ENCODE data around the gene GNPTG. TPM values are rescaled to one million over a fixed set of nuclear protein-coding genes. Genes with fewer than 3 reads are reported as not detected.

GNPTG gene
- total RNA-seq, 1 donor from 2014 or later, result 40.2 TPM

GRCh38 chr16:1375298-1375640, 23.5 kb downstream of the GNPTG start:
- DNase-seq, result no peak
- H3K27me3 Mint-ChIP-seq, result no peaks in the 10 kb centered on the region
- H3K36me3 Mint-ChIP-seq (ENCODE audit: low read depth), result peaks cover 26% of the 10 kb centered on the region
- ChIA-PET CTCF (no interaction called here), POLR2A (no interaction called here)
- no peak for TF ChIP-seq CTCF (IDR thresholded peaks at IDR 0.05)
- H3K4me1 Mint-ChIP-seq, result peaks cover 13% of the 10 kb centered on the region
- H3K27ac Mint-ChIP-seq, result no peak overlapping the region
- H3K4me3 Mint-ChIP-seq, result no peak overlapping the region
- H3K9me3 Mint-ChIP-seq, result no peaks in the 10 kb centered on the region
- intact Hi-C loops (cut with micrococcal nuclease), result no loop called here
- no peak for ATAC-seq (ENCODE audit: low read depth)

- H3K27ac Mint-ChIP-seq, result no peak overlapping the region
- no peaks in the 10 kb centered on the region for H3K27me3 Mint-ChIP-seq
- peaks cover 28% of the 10 kb centered on the region for H3K36me3 Mint-ChIP-seq (ENCODE audit: low read depth)
- DNase-seq (no peak), ATAC-seq (ENCODE audit: low read depth) (no peak)
- H3K9me3 Mint-ChIP-seq, result no peaks in the 10 kb centered on the region
- POLR2A ChIA-PET, result no interaction called here
- no peak overlapping the region for H3K4me3 Mint-ChIP-seq
- CTCF ChIA-PET, result no interaction called here
- intact Hi-C loops (cut with micrococcal nuclease), result no loop called here
- TF ChIP-seq CTCF (IDR thresholded peaks at IDR 0.05), result no peak
- peaks cover 14% of the 10 kb centered on the region for H3K4me1 Mint-ChIP-seq
These were observed 24.1 kb downstream of the GNPTG start for GRCh38 chr16:1375741-1376410.

- ChIA-PET CTCF (no interaction called here), POLR2A (no interaction called here)
- no peak overlapping the region for H3K4me3 Mint-ChIP-seq
- intact Hi-C loops (cut with micrococcal nuclease), result no loop called here
- DNase-seq, result no peak
- H3K27ac Mint-ChIP-seq, result no peak overlapping the region
- no peaks in the 10 kb centered on the region for H3K9me3 Mint-ChIP-seq
- no peak for TF ChIP-seq CTCF (IDR thresholded peaks at IDR 0.05)
- peaks cover 14% of the 10 kb centered on the region for H3K4me1 Mint-ChIP-seq
- H3K27me3 Mint-ChIP-seq, result no peaks in the 10 kb centered on the region
- H3K36me3 Mint-ChIP-seq (ENCODE audit: low read depth), result peaks cover 34% of the 10 kb centered on the region
- ATAC-seq (ENCODE audit: low read depth), result no peak
These were observed 25.8 kb downstream of the GNPTG start for GRCh38 chr16:1377406-1378010.

- POLR2A ChIA-PET, result interaction anchor here (0.6 to 3.6 kb wide), 8 partner anchors 29 to 327 kb away, joined by 3 to 19 read pairs (median 4); partner anchors contain the start of genes CCDC154, TELO2 and UQCC4
- TF ChIP-seq CTCF (IDR thresholded peaks at IDR 0.05), result no peak
These were observed 26.5 kb downstream of the GNPTG start for GRCh38 chr16:1378087-1378803.

More at GRCh38 chr16:1378087-1378803, 26.5 kb downstream of the GNPTG start:
- H3K9me3 Mint-ChIP-seq, result no peaks in the 10 kb centered on the region
- no peak for DNase-seq
- peaks cover 14% of the 10 kb centered on the region for H3K4me1 Mint-ChIP-seq
- peak overlapping the region; percentile 78 for H3K27ac Mint-ChIP-seq
- CTCF ChIA-PET, result interaction anchor here (0.8 to 2.7 kb wide), 4 partner anchors 9 to 161 kb away, joined by 3 to 12 read pairs (median 3); partner anchors contain the start of gene UQCC4
- intact Hi-C loops (cut with micrococcal nuclease), result no loop called here
- H3K36me3 Mint-ChIP-seq (ENCODE audit: low read depth), result peaks cover 38% of the 10 kb centered on the region
- peak overlapping the region; percentile 80 for H3K4me3 Mint-ChIP-seq
- no peak for ATAC-seq (ENCODE audit: low read depth)
- no peaks in the 10 kb centered on the region for H3K27me3 Mint-ChIP-seq
